T-helper 2 cell treated with Interferon-gamma antibody and Interleukin-4, amounts not matched to agents 100 ng/mL and 5 ng/mL, for 36 hours (primary cell): ENCODE results near the gene MCM5. TPM values are rescaled to one million over a fixed set of nuclear protein-coding genes. Genes with fewer than 3 reads are reported as not detected.
"Not testable (repeated sequence)": the region's sequence is repeated elsewhere in the genome, so short reads cannot be mapped to it uniquely, and the experiment has no call there.

Experiments used
- intact Hi-C: fragments of 100-400 bp; cut with micrococcal nuclease; formaldehyde crosslinking; loops from one replicate; pipeline ENCODE4 v1.15.1; 2023
- total RNA-seq: library from RNA; stranded (reverse); gene quantifications from 2 replicates; pipeline ENCODE4 v1.2.3, GENCODE V29; 2022

The MCM5 gene
- total RNA-seq, 1 donor from 2014 or later, result 281 TPM

GRCh38 chr22:35378621-35379020, 21.3 kb upstream of the MCM5 start:
- intact Hi-C loops, result no loop called here

GRCh38 chr22:35379146-35379993, 20.6 kb upstream of the MCM5 start:
- intact Hi-C loops, result no loop called here

- intact Hi-C loops, result no loop called here
Measured at GRCh38 chr22:35380013-35380412, 19.9 kb upstream of the MCM5 start.

GRCh38 chr22:35380537-35381423, 19.2 kb upstream of the MCM5 start, which contains the start of gene HMOX1:
Gene HMOX1, plus strand, starts transcription at chr22:35381096. Its CDS starts 78 bp downstream, at chr22:35381174.
- intact Hi-C loops, result no loop called here

- intact Hi-C loops, result no loop called here
Measured at GRCh38 chr22:35381424-35382009, 18.4 kb upstream of the MCM5 start.

- intact Hi-C loops, result no loop called here
Measured at GRCh38 chr22:35383679-35384071, 16.3 kb upstream of the MCM5 start.

- intact Hi-C loops, result no loop called here
Measured at GRCh38 chr22:35384527-35384926, 15.4 kb upstream of the MCM5 start.

- intact Hi-C loops, result no loop called here
Measured at GRCh38 chr22:35384975-35385588, 14.9 kb upstream of the MCM5 start.

GRCh38 chr22:35386670-35387288, 13.2 kb upstream of the MCM5 start:
- intact Hi-C loops, result no loop called here

- intact Hi-C loops, result no loop called here
Measured at GRCh38 chr22:35390933-35391332, 9.0 kb upstream of the MCM5 start.

GRCh38 chr22:35392357-35392756, 7.6 kb upstream of the MCM5 start:
- intact Hi-C loops, result no loop called here

- intact Hi-C loops, result no loop called here
Measured at GRCh38 chr22:35393116-35394010, 6.6 kb upstream of the MCM5 start.

GRCh38 chr22:35394011-35394312, 6.0 kb upstream of the MCM5 start:
- intact Hi-C loops, result no loop called here

GRCh38 chr22:35394810-35395563, 5.0 kb upstream of the MCM5 start:
- intact Hi-C loops, result no loop called here

GRCh38 chr22:35396622-35397021, 3.3 kb upstream of the MCM5 start:
- intact Hi-C loops, result not testable (repeated sequence)

- intact Hi-C loops, result no loop called here
Measured at GRCh38 chr22:35397095-35397904, 2.6 kb upstream of the MCM5 start.

- intact Hi-C loops, result no loop called here
Measured at GRCh38 chr22:35398591-35398973, 1.4 kb upstream of the MCM5 start.

- intact Hi-C loops, result no loop called here
Measured at GRCh38 chr22:35399114-35399677, 744 bp upstream of the MCM5 start.
